GM21526 (cell line): Measurements from ENCODE around the gene CFHR1.

Source experiments
- ATAC-seq: cut with Tn5 transposase; IDR thresholded peaks from one replicate; pipeline ENCODE4 v1.9.1; 2021; ENCODE audit warnings: moderate library complexity; ENCODE audit not compliant: unreplicated experiment, low FRiP score

Gene CFHR1

GRCh38 chr1:196873385-196873784 lies 53.9 kb downstream of the CFHR1 start:
- ATAC-seq: no peak

GRCh38 chr1:196875935-196876334 lies 56.4 kb downstream of the CFHR1 start:
- no peak for ATAC-seq

- no peak for ATAC-seq
Observed at GRCh38 chr1:196877964-196878363, 58.4 kb downstream of the CFHR1 start.
